Measurements from ENCODE around the gene TOE1. TPM values are rescaled to one million over a fixed set of nuclear protein-coding genes. Genes with fewer than 3 reads are reported as not detected.

Gene TOE1
- polyA plus RNA-seq, 1 experiment: 8.1 TPM

DNA sequence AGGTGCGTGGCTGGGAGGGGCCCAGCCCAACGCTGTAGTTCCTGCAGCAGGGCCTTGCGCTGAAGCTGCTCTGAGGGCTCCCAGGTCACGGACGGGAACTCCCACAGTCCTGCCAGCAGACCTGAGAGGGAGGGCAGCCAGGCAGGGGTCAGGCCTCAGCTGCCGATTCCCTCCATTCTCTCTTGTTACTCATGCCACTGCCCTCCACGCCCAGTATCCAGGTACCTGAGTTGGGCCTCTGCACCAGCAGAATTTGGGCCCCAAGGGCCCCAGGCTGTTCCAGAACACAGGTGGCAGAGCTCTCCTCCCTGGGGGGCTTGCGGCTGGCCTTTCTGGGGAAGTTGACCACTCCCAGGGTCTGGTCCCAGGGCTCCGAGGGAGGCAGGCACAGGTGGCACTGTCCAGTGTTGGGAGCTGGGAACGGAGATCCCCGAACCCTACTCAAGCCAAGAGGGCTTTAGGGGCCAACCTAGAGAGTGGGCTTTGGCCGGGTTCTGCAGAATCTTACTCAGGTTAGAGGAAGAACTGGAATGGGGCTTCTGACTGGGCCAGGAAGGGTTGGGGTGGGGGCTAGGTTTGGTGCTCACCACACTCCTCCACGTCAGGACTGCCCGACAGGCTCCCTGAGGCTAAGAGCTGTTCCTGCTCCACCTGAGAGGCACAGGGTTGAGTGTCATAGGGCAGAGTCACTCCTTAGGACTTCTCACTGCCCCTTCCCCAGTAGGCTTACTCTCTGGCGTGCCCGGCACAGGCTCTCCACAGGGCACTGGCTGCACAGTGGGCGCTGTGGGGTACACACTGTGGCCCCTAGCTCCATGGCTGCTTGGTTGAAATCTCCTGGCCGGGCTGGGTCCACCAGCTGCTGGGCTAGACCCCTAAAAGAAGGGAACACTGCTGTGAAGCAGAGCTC lies 8.3 kb upstream of the TOE1 start:
- DNase-seq (ENCODE audit: low read depth, low spot score): no peak
- no peaks in the 10 kb centered on the region; the same call in 1 of the 2 replicates for H3K9me3 ChIP-seq (ENCODE audit: control insufficient read depth, insufficient read depth, low read length)
- ChIA-PET CTCF (interaction anchor here (1.0 kb wide), 1 partner anchor 27 kb away, joined by 3 read pairs; no protein-coding TSS in a partner anchor), POLR2A (no interaction called here)
- H3K27me3 ChIP-seq (ENCODE audit: control insufficient read depth, insufficient read depth, low read length): no peaks in the 10 kb centered on the region
- TF ChIP-seq, protein P1, sequence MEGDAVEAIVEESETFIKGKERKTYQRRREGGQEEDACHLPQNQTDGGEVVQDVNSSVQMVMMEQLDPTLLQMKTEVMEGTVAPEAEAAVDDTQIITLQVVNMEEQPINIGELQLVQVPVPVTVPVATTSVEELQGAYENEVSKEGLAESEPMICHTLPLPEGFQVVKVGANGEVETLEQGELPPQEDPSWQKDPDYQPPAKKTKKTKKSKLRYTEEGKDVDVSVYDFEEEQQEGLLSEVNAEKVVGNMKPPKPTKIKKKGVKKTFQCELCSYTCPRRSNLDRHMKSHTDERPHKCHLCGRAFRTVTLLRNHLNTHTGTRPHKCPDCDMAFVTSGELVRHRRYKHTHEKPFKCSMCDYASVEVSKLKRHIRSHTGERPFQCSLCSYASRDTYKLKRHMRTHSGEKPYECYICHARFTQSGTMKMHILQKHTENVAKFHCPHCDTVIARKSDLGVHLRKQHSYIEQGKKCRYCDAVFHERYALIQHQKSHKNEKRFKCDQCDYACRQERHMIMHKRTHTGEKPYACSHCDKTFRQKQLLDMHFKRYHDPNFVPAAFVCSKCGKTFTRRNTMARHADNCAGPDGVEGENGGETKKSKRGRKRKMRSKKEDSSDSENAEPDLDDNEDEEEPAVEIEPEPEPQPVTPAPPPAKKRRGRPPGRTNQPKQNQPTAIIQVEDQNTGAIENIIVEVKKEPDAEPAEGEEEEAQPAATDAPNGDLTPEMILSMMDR (IDR thresholded peaks at IDR 0.05; ENCODE audit: low read depth, low read length): no peak
- H3K4me3 ChIP-seq (ENCODE audit: low read depth, low read length): no peak overlapping the region
- no peak overlapping the region for H3K27ac ChIP-seq (ENCODE audit: low read depth, low read length)

DNA sequence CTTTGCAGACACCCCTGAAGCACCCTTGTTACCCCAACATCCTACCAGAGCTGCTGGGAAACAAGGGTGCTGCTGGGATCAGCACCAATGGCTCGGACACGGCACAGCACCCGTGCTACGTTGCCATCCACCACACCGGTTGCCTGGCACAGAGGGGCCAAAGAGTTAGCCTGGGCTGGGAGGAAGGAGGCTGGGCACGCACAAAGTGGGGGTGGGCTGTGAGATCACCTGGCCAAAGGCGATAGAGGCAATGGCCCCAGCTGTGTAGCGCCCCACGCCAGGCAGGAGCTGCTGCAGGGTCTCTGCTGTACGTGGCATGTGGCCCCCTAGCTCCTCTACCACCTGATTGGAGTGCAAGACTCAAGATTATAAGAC lies 7.6 kb upstream of the TOE1 start:
- TF ChIP-seq, protein P1 (IDR thresholded peaks at IDR 0.05; ENCODE audit: low read depth, low read length): no peak
- CTCF ChIA-PET: interaction anchor here (1.0 kb wide), 1 partner anchor 27 kb away, joined by 3 read pairs; no protein-coding TSS in a partner anchor
- no peak overlapping the region for H3K27ac ChIP-seq (ENCODE audit: low read depth, low read length)
- POLR2A ChIA-PET: no interaction called here
- no peaks in the 10 kb centered on the region; the same call in 1 of the 2 replicates for H3K9me3 ChIP-seq (ENCODE audit: control insufficient read depth, insufficient read depth, low read length)
- DNase-seq (ENCODE audit: low read depth, low spot score): no peak
- H3K4me3 ChIP-seq (ENCODE audit: low read depth, low read length): no peak overlapping the region
- H3K27me3 ChIP-seq (ENCODE audit: control insufficient read depth, insufficient read depth, low read length): no peaks in the 10 kb centered on the region

DNA sequence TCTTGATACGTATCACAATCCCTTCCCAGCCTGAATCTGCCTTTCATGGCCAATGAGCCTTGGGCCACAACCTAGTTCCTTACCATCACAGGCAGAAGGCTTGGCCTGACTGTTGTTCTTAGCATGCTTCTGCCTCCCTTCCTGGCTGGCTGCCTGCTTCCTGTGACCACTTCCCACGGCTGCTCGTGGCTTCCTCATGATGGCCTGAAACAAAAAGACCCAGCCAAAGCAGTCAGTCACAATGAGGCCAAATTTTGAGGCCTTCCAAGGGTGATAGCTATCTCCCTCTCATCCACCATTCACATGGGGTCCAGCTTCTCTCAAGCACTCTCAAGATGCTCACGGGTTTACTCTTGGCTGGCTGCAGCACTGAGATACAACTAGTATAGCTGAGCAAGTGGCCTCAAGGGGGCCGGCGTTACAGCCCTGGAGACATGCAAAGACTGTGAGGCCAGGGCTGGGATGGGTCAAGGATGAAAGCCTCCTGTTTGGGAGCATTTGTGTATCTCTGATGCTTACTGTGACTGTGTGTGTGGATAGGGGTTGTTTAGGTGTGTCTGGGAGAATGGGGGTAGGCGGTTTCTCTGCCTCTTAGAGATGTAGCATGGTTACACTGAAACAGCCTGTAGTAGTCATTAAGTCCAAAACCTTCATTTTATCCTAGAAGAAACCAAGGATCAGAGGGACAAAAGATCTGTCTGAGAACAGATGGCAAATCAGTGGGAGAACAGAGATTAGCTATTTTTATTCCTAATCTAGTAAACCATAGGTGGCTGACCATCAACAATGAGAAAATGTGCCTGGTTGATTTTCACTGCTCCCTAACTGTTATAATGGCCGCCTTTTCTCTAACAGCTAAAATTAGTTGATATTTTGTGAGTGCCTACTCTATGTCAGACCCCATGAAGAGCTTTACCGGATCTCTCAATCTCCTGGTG lies 5.4 kb upstream of the TOE1 start:
- CTCF ChIA-PET: interaction anchor here (0.7 kb wide), 2 partner anchors 25 to 166 kb away, joined by 3 to 8 read pairs; partner anchors contain the start of gene MMACHC
- DNase-seq (ENCODE audit: low read depth, low spot score): no peak

DNA sequence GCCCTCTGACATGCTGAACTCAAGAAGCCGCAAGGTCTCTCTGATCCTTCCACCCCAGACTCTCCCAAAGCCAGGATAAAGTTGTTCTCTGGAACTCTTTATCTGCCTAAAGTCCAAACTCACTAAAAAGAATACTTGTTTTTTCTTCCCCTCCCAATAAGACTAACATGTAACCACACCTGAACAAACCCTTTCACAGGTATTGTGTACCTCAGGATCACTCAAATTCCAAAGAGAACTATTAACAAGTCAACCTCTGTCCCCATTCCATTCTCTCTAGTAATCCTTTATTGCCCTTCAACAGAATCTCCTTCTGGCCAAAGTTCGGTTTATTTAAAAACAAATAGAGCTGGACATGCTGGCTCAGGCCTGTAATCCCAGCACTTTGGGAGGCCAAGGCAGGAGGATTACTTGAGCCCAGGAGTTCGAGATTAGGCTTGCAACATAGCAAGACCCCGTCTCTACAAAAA lies 4.1 kb upstream of the TOE1 start:
- TF ChIP-seq, protein P1 (IDR thresholded peaks at IDR 0.05; ENCODE audit: low read depth, low read length): no peak
- ChIA-PET CTCF (no interaction called here), POLR2A (no interaction called here)

More for the DNA sequence above, 5.4 kb upstream of the TOE1 start:
- Histone ChIP-seq H3K4me3 (ENCODE audit: low read depth, low read length) (no peak overlapping the region), H3K27me3 (ENCODE audit: control insufficient read depth, insufficient read depth, low read length) (no peaks in the 10 kb centered on the region), H3K27ac (ENCODE audit: low read depth, low read length) (no peak overlapping the region), H3K9me3 (ENCODE audit: control insufficient read depth, insufficient read depth, low read length) (no peaks in the 10 kb centered on the region; the same call in 1 of the 2 replicates)
- TF ChIP-seq, protein P1 (IDR thresholded peaks at IDR 0.05; ENCODE audit: low read depth, low read length): 0 out of 2 replicates have a peak, but pooled peaks have one; percentile 6
- POLR2A ChIA-PET: no interaction called here

More for the DNA sequence above, 4.1 kb upstream of the TOE1 start:
- no peak overlapping the region for H3K27ac ChIP-seq (ENCODE audit: low read depth, low read length)
- no peaks in the 10 kb centered on the region; the same call in 1 of the 2 replicates for H3K9me3 ChIP-seq (ENCODE audit: control insufficient read depth, insufficient read depth, low read length)
- no peak for DNase-seq (ENCODE audit: low read depth, low spot score)
- no peaks in the 10 kb centered on the region for H3K27me3 ChIP-seq (ENCODE audit: control insufficient read depth, insufficient read depth, low read length)
- no peak overlapping the region for H3K4me3 ChIP-seq (ENCODE audit: low read depth, low read length)

Measured in AG04450 (cell line).